HG03378 (cell line): Measurements from ENCODE around the gene SIX6.

Experiments used
- ATAC-seq: cut with Tn5 transposase; IDR thresholded peaks from one replicate; pipeline ENCODE4 v1.9.1; 2021; ENCODE audit warnings: mild to moderate bottlenecking, moderate library complexity; ENCODE audit not compliant: unreplicated experiment

Gene SIX6

DNA sequence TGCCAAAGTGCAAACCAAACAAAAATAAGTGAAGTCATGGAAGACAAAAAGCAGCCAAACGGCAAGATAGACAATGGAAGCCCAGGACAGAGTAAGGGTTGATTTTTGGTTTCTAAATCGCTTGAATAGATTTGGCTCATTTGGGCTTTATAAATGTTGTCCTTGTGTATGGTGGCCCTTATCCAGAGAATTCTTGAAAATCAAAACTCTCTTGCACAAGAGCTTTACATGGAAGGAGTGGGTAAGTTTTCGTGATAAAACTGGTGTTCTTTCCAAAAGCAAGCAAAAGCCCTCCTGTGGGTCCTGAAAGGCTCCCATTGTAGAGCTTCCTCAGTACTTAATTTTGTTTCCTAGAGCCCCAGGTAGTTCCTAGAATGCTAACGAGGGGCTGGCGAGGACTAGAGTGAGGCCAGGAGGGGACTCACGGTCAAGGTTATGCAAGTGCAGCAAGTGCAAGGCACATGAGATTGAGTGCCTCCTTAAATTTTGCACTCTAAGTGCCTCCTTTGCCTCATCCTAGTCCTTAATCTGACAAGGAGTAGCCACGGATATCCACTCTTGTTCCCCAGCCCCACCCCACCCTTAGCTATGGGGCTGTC is 4.1 kb downstream of the SIX6 start:
- no peak for ATAC-seq

DNA sequence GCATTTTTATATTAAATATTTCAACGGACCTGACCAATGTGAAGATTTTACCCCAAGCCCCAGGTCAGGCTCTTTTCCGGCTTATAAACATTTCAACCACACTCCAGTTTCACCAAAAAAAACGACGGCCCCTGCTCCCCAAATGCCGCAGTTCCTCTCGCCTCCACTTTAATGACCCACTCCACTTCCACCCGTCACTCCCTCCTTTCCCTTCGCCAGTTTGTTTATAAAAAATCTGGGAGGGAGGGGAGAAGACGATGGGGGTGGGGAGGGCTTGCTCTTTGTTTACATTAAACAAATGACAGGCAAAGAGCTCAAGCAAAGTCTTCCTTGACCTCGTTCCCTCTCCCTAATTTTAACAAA is 5.4 kb downstream of the SIX6 start:
- no peak for ATAC-seq

DNA sequence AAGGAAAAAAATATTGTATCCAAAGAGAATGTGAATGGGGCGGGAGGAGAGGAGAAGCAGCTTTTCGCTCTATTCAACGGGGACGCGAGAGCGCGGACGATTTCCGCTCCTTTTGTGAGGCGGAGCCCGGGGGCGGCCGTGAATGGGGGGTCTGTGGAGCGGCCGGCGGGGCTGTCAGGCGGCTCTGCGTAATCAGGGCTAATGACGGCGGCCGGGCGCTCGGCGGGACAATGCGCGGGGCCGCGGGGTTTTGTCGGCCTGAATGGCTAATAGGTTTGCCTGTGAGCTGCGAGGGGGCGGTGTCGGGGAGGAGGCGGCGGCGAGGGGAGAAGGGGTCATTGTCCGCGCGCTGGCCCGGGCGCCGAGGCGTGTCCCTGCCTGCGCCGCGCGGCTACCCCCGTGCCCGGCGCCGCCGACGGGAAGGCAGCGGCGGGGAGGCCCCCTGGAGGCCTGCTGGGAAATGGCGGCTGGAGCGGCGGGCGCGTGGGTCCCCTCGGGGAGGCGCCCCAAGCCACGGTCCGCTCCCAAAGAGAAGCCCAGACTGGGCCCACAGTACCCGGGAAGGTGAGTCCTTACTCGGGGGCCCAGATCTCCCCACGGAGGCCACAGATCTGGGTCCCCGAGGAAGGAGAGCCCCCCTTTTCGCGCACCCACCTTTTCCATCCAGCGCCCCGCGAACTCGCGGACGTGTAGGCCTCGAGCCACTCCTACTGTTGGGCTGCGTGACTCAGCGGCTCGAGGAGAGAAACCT is 6.0 kb downstream of the SIX6 start:
- no peak for ATAC-seq

DNA sequence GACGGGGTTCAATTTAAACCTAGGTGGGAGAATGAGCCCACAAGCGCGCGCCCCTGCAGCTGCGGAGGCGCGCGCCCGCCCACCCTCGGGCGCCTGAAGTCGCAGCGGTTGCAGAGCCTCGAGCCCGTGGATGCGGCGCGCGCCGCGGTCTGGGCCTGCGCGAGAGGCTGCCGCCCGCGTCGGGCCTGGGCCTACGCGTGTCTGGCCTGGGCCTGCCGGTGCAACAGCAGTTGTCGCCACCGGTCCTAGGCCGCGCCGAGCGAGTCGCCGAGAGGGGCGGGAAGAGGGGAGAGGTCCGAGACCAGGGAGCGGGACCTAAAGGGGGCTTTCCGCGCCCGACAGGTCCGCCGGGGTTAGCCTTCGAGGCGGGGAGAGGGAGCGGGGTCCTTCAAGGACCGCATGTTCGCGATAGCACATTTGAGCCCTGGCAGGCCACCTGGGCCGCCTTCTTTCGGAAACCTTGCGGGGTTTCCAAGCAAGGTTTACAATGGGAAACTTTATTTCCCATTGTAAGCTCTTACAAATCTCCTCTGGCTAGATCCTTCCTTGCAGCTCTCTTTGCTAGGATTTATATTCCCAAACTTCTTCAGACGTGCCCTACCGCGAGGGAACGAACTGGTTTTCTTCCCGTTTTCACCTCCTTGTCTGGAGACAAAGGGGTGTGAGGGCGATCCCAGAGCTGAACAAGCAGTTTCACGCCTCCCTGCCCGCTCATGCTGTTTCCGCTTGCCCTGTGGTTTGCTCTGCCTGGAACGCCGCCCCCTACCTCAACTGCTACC is 6.8 kb downstream of the SIX6 start:
- ATAC-seq = no peak

DNA sequence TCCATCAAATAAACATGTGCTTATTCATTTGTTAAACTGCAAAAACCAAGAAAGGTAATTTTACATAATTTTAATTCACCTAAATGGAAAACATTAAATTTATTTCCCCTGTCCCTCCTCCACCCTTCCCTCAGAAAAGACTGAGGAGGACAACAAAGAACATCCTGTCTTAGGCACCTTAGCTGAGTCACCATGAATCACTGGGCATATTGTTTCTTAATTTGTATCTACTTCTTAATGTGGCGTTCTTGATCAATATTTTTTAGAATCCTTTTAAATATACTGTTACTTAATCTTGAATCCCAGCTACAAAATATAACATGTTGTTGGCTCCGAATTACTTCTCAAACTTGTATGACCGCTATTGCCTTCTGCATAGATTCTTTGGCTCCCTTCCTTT is 23.5 kb downstream of the SIX6 start:
- ATAC-seq = no peak

DNA sequence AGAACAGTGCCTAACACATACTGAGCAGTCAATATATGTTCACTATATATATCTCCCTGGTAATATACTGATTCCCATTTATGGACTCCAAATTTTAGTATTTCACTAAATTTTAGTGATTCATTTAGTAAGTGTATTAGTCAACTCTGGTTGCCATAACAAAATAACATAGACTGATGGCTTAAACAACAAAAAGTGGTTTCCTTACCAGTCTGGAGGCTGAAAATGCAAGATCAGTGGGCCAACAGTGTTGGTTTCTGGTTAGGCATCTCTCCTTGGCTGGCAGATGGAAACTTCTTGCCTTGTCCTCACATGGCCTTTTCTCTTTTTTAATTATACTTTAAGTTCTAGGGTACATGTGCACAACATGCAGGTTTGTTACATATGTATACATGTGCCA is 28.7 kb downstream of the SIX6 start:
- no peak for ATAC-seq

DNA sequence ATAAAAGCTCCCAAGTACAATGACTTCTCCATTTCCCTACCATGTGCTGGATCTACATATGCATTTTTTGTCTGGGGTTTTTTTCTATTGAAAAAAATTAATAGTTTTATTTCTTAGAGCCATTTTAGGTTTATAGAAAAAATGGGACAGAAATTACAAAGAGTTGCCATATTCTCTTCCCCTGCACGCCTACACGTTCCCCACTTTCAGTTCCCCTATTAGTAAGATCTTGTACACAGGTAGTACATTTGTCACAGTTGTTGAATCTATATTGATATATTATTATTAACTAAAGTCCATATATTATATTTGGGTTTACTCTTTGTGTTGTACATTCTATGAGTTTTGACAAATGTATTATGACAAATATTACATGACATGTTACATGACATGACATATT is 35.7 kb downstream of the SIX6 start:
- ATAC-seq = no peak

DNA sequence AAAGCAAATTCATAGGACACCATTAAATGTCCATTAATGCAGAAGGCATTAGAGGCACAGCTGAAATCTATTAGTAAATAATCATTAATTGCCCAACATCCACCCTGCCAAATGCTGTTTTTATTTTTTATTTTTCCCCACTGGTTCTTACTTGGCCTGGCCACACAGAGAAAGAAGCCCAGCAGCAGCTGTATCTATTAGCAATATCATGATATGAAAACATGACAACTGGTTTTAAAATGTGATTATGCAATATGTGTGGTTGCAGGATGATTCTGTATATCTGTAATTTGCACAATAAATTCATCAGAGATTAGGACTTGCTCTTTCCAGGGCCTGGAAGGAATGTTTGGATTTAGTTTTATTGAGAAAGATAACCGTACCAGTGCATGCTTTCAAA is 44.9 kb downstream of the SIX6 start:
- no peak for ATAC-seq

DNA sequence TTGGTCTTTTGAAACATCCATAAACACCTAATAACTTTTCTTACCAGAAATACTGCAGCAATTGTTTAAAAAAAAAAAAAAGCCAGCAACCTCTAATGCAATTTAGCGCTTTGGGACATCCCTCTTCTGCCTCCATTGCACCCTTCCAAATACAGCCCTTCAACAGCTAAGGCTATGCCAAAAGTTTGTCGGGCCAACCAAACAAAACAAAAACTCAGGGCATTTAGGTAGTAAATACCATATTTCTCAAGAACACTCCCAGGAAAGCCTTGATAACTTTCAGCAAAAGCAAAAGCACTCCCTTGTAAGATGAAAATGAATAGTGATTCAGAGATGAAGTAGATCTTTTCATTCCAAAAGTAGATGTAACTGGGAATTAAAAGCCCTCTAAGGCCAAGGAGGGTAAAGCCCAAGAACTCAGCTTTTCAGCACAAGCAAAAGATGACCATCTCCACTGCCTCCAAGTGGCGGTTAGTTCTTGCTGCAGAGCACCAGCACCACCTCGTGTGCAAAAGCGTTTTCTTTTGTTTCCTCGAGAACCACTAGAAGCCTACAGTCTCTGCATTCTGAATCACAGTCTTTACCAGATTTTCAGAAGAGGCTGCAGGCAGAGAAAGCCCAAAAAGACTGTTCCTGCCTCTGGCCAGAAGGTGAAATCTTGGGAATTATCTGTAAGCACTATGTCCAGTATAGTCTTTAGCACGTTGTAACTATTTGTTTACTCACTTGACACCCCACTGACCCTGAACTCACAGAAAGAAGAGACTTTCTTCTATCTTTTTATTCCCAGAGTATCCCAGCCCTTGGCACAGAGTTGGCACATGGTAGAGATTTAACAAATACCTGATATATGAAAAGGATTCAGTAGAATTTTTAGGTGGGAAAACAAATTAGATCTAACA is 53.1 kb downstream of the SIX6 start:
- ATAC-seq = peak; percentile 79
